Stimulated activated CD8-positive, alpha-beta memory T cell treated with anti-CD3 and anti-CD28 coated beads, Interleukin-12 subunit alpha, Interleukin-12 subunit beta, amount 100 ng/mL, for 4 hours (primary cell): ENCODE data around the gene ARG2.
"Not testable (repeated sequence)": the region's sequence is repeated elsewhere in the genome, so short reads cannot be mapped to it uniquely, and the experiment has no call there.

ENCODE experiments used
- DNase-seq: peaks from one replicate; pipeline ENCODE4 v3.0.0-alpha.2; 2020; ENCODE audit warnings: low read depth

ARG2 gene

DNA sequence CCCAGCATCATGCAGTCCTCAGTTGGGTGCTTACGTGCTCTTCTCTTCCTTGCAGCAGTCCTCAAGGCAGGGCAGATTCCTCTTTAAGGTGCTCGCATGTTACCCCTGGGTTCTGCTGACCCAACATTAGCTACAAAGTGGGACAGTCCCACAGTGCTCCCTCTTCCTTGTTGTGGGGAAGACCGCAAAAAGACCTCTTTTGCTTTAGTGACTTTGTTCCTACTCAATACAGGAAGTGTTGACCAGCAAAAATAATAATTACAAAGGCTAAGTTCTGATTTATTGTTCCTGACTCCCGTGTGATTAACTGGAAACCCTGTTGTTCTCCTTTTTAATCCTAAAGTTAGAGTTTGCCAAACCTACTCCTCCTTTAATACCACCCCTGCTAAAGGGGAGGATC, 33.4 kb upstream of the ARG2 start:
- no peak for DNase-seq

GRCh38 chr14:67589204-67589770, 30.4 kb upstream of the ARG2 start:
- DNase-seq, result no peak

DNA sequence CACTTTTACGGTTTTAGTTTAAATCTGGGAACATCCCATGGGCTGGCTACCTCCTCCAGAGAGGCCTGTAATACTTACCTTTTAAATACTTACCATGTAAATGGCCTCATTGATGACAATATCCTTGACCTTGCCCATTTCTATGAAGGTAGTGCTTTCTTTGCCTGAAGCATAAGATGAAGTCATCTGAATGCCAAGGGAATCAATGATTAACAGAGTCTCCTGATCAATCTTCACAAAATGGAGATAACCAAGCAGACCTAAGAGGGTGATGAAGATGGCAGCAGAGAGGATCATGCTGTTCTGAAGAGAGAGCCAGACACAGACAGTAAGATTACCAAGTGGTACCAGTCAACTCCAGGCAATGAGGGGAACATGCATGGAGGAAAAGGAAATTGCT, 26.1 kb upstream of the ARG2 start:
- DNase-seq, result not testable (repeated sequence)

DNA sequence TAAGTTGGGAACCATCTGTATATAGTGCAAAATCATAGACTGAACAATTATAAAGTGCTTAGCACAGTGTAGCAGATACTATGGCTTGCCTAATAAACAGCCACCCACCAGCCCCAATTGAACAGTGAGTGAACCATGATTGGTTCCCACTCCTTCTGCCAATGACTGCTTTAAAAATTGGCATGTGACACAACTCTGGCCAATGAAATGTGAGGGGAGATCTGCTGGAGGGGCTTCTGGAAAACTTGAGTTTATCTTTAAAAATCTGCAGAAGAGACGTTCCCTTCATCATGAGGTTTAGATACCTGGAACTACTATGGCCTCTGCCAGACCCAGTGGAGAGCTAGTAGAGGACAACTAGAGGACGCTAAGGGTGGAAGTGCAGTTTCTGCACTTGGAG, 24.3 kb upstream of the ARG2 start:
- no peak for DNase-seq

GRCh38 chr14:67599698-67600561, 19.8 kb upstream of the ARG2 start, which contains the start of gene PIGH:
Gene PIGH (minus strand): TSS chr14:67600268. CDS start chr14:67600203, 65 bp downstream.
- peak; percentile 88 for DNase-seq

DNA sequence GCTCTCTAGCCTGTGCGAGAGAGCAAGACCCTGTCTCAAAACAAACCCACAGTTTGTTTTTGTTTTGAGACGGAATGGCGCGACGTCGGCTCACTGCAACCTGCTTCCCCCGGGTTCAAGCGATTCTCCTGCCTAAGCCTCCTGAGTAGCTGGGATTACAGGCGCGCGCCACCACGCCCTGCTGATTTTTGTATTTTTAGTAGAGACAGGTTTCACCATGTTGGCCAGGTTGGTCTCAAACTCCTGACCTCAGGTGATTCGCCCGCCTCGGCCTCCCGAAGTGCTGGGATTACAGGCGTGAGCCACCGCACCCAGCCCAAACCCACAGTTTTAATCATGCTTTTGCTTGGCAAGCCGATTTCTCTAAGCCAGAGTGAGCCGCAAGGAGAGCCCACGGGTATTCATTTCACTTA, 19.2 kb upstream of the ARG2 start:
- DNase-seq, result not testable (repeated sequence)

DNA sequence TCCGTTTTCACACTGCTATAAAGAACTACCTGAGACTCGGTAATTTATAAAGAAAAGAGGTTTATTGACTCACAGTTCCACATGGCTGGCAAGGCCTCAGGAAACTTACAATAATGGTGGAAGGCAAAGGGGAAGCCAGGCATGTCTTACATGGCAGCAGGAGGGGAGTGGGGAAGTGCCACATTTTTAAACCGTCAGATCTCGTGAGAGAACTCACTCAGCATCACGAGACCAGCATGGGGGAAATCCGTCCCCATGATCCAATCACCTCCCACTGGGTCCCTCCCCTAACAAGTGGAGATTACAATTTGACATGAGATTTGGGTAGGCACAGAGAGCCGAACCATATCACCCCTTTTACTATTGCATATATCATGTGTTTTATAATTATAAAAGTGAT, 17.6 kb upstream of the ARG2 start:
- no peak for DNase-seq

DNA sequence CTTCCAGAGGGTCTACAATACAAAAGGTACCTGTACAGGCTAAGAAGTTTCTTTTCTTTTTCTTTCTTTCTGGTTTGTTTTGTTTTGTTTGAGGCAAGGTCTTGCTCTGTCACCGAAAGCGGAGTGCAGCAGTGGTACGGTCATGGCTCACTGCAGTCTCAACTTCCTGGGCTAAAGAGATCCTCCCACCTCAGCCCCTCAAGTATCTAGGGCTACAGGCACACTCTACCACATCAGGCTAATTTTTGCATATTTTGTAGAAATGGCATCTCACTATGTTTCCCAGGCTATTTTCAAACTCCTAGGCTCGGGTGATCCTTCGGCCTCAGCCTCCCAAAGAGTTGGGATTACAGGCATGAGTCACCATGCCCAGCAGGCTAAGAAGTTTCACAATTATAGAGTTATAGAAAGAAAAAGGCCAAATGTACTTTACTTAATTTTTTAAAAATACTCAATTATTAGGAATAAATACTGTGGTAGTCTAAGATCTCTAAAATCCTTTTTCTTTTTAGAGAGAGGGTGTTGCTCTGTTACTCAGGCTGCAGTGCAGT, 16.6 kb upstream of the ARG2 start:
- no peak for DNase-seq

GRCh38 chr14:67607646-67608045, 12.1 kb upstream of the ARG2 start:
- no peak for DNase-seq

DNA sequence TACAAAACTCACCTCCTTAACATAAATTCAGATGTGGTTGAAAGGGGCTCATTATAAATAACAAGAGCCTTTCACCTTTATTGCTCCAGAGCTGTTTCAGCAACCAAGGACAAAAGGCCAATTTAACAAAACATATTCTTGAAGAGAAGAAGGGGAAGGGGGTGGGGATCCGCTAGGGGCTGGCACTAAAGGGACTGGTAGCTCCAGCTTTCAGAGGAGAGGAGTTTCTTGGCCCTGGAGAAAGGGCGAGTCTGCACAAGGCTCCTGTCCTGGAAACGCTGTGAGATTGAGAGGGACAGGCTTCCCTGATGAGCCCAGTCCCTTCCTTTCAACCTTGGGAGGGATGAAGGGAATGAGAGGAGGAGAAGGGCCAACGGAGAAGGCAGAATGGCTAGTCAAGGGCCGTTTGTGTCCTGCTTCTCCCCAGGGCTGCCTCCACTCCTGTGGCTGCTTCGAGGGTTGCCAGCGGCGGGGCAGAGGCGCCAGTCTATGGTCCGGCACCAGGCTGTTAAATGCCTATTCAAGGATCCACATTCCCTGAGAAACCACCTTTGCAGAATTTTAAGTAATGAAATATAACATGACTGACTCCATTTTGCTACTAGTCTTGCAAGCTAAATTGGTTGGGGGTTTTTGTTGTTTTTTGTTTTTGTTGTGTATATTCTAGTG, 9.9 kb upstream of the ARG2 start:
- DNase-seq, result no peak

DNA sequence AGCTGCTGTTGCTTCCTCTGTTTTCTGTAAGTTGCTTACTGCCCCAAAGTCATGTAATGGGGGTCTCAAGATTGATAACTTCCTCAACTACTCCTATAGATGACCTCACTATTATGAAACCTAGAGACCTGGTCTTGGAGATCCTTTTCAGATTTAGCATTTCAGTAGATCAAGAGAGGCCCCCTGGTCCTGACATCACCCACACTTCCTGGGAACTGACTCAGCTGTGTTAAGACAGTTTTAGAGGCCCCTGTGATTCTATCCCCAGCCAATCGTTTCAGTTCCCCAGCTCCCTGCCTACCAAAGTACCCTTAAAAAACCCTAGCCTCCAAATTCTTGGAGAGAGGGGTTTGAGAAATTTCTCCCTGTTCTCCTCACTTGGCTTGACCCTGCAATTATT, 9.2 kb upstream of the ARG2 start:
- DNase-seq, result no peak

DNA sequence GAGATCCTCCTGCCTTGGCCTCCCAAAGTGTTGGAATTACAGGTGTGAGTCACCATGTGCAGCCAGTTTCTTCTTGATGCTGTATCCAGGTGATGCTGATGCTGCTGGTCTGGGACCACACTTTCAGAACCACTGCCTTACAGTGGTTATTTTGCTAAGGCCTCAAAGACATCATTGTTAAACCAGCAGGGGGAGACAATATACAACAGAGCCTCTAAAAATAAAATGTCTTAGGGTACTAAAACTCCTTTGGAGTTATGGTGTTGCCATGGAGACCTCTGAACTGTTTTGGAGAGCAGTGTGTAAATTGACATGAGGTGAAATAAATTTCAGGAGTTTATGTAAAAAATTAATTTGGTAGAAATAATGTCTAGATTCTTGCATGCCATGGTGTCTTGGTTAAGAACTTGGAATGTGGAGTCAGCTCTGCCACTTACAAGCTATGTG, 1.1 kb upstream of the ARG2 start:
- DNase-seq, result no peak

GRCh38 chr14:67620217-67620785, 581 bp downstream of the ARG2 start:
- DNase-seq, result no peak

DNA sequence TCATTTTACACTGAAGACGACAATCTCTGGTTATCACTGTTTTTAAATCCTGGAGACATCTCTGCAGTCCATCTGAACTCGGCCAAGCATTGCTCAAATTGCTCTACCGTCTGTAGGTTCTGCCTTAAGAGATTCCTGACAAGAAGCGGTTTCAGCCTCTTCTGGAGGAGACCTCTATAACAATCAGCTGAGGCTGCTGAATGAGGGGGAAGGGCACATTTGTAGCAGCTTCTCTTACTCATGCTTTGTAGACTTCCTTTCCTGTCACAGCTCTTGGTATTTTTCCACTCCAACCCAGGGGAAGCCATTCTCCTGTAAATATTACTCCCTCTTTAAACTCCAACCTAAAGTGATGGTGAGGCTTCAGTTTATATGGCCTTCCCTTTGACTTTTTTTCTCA, 3.0 kb downstream of the ARG2 start:
- no peak for DNase-seq

DNA sequence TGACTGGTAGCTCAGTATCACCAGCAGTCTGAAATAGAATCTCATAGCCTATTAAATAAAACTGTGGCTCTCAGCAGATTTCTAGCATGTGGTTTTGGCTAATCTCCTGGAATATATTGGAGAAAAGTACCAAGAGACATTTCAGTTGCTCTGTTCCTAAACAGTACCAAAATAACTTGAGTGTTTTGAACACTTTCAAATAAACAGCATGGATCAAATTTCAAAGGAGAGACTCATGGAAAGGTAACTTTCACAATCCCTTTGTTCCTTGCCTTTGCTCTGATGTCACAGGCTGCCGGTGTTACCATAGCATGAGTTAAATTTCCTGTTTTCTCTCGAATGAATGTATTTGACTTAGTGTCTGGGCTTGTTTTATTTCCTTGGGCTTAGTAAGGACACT, 3.4 kb downstream of the ARG2 start:
- DNase-seq, result no peak

DNA sequence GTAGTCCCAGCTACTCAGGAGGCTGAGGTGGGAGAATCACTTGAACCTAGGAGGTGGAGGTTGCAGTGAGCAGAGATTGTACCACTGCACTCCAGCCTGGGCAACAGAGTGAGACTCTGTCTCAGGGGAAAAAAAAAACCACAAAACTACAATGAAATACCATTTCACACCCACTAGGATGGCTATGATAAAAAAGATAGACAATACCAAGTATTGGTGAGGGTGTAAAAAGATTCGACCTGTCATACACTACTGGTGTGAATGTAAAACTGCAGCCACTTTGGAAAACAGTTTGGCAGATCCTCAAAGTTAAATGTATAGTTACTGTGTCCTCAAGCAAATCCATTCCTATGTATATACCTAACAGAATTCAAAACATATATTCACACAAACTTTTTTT, 6.4 kb downstream of the ARG2 start:
- DNase-seq, result not testable (repeated sequence)

DNA sequence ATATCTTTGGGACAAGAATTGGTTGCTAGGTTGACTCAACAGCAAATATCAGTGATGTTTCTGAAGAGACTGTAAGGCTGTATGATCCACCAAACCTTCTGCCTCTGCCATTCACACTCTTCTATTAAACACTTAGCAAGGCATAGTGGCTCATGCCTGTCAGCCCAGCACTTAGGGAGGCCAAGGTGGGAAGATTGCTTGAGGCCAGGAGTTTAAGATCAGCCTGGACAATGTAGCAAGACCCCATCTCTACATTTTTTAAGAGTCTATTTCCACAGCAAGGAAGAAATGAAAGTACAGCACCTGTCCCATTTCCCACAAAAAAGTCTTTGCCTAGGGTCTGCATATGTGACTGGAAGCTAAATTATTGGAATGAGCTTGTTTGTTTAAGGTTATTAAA, 7.8 kb downstream of the ARG2 start:
- DNase-seq, result no peak

DNA sequence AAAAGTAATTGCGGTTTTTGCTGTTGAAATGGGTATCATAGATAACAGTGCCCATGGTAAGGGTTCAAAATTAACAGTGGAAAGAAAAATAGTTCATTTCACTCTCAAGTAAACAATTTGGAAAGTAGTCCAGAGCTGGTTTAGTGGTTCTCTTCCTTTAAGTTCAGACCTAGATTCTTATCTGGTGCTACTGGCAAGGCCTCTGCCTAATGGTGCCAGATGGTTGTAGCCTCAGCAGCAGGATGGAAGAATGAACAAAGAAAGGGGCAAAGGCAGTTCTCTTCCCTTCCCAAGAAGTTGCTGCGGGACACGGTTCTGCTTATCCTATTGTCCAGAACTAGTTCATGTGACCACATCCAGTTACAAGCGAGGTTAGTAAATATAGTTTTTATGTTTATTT, 10.5 kb downstream of the ARG2 start:
- DNase-seq, result no peak

GRCh38 chr14:67630938-67631337, 11.2 kb downstream of the ARG2 start:
- no peak for DNase-seq

DNA sequence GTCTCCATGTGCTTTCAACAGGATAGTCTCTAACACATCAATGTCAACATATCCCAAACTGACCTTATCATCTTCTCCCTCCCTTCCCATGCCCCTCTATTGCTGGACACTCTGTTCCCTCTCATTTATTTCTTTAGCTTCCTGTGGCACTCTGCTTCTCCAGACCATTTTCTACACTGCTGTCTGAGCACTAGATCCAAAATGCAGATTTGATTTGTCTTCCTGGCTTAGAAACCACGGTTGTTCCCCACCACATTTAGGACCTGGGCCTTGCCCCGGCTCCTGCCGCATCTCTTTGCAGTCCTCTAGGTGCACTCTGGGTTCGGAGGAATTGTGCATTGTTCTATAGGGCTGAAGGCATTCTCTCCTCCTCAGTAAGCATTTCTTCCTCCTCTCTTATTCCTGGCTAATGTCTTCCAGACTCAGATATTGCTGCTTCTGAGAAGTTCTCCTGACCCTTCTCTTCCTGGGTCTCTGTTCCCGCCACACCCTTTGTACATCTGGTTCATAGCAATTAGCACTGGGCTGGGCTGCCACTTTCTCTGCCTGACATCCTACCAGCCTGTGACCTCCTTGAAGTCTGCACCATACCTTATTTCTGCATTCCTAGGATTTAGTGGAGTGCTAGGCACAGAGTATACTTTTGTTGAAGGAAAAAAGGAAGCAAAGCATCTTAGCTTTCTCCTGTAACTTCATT, 13.9 kb downstream of the ARG2 start:
- no peak for DNase-seq

- DNase-seq, result no peak
These were observed 16.7 kb downstream of the ARG2 start for GRCh38 chr14:67636361-67636919.

- no peak for DNase-seq
These were observed 18.9 kb downstream of the ARG2 start for GRCh38 chr14:67638642-67639041.
